C4-2B (cell line): Measurements from ENCODE around the gene ERGIC2.

ENCODE experiments used
- ZFX ChIP-seq: fragments of 450-650 bp; IDR thresholded peaks from 2 replicates; pipeline ENCODE4 v1.6.1; 2017
- TF ChIP-seq, protein P1 (sequence below): fragments of 450-650 bp; conservative IDR thresholded peaks from 2 replicates; pipeline ENCODE4 v1.5.1; 2017; ENCODE audit warnings: mild to moderate bottlenecking

DNA sequence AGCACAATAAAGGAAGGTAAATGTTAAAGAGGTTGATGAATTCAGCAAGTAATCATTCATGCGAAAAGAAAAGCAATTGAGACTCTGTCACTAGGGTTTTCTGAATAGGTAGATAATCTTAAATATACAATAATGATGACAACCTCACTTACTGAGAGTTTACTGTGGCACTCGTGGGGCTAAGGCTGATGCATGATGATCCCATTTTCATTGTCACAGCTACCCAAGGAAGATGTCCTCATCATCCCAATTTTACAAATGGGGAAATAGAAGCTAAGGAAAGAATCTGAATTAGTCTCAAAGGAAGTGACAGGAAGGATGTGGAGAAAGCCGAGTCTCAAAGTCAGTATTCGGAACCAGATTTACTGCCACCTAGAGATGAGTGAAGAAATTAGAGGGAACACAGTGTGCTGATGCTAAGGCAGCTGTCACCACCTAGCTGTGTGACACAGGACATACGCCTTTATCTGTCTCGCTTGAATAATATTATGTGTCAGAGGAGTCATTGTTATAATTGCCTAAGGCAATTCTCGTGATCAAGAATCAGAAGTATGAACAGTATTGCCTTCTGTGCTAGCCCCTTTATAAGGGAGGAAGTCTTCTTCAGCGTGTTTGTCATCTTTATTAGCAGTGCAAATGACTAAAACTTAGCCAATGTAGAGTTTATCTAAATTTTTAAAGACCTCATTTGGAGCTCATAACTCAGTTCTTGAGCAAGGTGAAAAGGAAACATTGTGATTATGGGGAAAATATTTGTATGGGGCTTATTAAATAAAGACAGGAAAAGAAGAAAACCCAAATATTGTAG lies 63.2 kb downstream of the ERGIC2 start:
- TF ChIP-seq, protein P1, sequence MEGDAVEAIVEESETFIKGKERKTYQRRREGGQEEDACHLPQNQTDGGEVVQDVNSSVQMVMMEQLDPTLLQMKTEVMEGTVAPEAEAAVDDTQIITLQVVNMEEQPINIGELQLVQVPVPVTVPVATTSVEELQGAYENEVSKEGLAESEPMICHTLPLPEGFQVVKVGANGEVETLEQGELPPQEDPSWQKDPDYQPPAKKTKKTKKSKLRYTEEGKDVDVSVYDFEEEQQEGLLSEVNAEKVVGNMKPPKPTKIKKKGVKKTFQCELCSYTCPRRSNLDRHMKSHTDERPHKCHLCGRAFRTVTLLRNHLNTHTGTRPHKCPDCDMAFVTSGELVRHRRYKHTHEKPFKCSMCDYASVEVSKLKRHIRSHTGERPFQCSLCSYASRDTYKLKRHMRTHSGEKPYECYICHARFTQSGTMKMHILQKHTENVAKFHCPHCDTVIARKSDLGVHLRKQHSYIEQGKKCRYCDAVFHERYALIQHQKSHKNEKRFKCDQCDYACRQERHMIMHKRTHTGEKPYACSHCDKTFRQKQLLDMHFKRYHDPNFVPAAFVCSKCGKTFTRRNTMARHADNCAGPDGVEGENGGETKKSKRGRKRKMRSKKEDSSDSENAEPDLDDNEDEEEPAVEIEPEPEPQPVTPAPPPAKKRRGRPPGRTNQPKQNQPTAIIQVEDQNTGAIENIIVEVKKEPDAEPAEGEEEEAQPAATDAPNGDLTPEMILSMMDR, result peak; percentile 91
- no peak for TF ChIP-seq ZFX
